ENCODE measurements around the gene TRAM2. TPM values are rescaled to one million over a fixed set of nuclear protein-coding genes. Genes with fewer than 3 reads are reported as not detected.

Gene TRAM2
- total RNA-seq, 1 experiment from 2014 or later, result 12.8 TPM

DNA sequence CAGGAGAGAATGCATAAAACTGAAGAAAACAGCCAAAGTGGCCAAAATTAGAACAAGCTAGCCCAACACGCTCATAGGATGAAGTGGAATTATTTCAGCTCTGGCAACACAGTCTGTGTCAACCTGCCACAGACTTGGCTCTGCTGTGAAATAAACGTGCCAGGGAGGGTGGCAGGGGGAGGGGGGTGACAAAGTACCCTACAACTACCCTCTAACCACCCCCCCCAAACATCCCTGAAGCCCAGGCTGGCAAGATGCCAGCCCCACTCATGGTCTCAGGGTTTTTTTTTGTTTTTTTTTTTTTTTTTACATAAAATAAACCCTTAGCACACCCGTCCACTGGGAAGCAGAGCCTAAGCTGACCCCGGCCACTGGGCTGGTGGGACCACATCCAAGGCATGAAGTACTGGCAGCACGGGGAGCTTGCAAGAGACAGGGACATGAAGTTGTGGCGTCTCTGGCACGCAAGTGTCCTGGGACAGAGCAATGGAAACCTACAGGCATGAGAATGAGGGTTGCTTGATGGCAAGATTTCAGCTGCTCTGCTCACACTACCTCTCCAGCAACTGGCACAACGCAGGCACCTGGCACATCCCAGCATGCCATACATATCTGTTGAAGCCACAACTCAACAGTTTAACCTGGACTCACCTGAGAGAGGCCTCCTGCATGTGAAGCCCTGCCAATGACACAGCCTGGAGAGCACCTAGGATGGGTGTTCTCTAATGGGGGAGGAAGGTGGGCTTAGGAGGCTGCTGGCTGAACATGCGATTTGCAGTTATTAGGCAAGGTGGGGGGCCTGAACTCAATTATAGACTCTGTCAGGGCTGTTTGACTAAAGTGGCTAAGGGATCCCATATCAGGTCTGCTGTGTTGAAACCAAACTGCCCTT lies 76.4 kb downstream of the TRAM2 start:
- Mint-ChIP-seq H3K9me3 (ENCODE audit: low read depth, unreplicated experiment) (no peaks in the 10 kb centered on the region), H3K4me1 (ENCODE audit: low read depth, unreplicated experiment) (peaks cover 33% of the 10 kb centered on the region), H3K4me3 (ENCODE audit: low read depth, unreplicated experiment) (no peak overlapping the region), H3K36me3 (ENCODE audit: insufficient read depth, unreplicated experiment) (peaks cover 14% of the 10 kb centered on the region), H3K27ac (ENCODE audit: unreplicated experiment) (no peak overlapping the region), H3K27me3 (ENCODE audit: unreplicated experiment) (no peaks in the 10 kb centered on the region)
- intact Hi-C loops (cut with micrococcal nuclease; ENCODE audit: unreplicated experiment), result loop anchor here (5.0 kb wide), 1 partner anchor 97 kb away; no protein-coding TSS in a partner anchor
- no peak for DNase-seq
- no TSS peak for BruUV-seq (replicated peaks)
- CTCF ChIA-PET, result interaction anchor here (0.7 kb wide), 1 partner anchor 110 kb away, joined by 3 read pairs; no protein-coding TSS in a partner anchor
- TF ChIP-seq, protein P1, sequence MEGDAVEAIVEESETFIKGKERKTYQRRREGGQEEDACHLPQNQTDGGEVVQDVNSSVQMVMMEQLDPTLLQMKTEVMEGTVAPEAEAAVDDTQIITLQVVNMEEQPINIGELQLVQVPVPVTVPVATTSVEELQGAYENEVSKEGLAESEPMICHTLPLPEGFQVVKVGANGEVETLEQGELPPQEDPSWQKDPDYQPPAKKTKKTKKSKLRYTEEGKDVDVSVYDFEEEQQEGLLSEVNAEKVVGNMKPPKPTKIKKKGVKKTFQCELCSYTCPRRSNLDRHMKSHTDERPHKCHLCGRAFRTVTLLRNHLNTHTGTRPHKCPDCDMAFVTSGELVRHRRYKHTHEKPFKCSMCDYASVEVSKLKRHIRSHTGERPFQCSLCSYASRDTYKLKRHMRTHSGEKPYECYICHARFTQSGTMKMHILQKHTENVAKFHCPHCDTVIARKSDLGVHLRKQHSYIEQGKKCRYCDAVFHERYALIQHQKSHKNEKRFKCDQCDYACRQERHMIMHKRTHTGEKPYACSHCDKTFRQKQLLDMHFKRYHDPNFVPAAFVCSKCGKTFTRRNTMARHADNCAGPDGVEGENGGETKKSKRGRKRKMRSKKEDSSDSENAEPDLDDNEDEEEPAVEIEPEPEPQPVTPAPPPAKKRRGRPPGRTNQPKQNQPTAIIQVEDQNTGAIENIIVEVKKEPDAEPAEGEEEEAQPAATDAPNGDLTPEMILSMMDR (IDR thresholded peaks at IDR 0.05; ENCODE audit: unreplicated experiment), result no peak

DNA sequence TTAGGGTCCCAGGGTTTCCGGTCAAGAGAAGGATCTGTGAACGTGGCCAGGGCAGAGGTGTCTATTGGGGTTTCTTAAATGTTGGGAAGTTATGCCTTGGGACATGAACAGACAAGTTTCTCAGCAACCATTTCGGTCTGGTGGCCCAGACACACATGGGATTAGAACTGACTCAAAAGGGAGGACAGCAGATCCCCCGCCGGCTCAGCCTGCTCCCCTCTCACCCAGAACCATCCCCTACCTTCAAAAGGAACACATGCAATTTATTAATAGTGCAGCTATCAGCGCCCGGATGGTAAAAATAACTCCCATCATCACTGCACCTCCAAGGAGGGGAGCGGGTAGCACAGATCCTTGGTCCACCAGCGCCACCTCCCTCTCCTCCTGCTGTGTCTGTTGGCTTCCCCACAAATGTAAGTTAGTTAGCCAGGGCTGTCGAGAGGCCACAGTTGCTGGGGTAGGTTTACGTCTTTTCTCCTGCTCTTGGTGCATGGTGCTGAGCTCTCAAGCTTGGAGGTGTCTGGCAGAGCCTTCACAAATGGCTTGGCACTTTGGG lies 77.1 kb downstream of the TRAM2 start:
- no peaks in the 10 kb centered on the region for H3K27me3 Mint-ChIP-seq (ENCODE audit: unreplicated experiment)

DNA sequence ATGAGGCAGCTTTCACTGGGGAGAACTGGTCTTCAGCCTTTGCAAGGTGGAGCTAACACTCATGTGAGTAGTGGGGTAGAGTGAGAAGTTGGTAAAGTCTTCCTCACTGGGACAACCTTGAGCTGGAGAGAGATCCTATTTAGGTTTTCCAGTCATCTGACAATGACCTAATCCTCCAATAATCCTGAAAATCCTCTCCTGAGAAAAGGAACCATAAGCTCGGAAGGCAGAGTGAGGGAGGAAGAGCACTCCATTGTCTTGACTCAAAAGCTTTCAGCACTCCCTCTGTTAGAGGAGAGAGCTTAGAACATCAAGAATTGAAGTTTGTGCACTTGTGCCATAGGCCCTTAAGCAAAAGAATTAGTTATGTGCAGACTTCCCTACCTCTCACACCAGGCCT lies 77.8 kb downstream of the TRAM2 start:
- H3K4me1 Mint-ChIP-seq (ENCODE audit: low read depth, unreplicated experiment), result peaks cover 19% of the 10 kb centered on the region
- no peak overlapping the region for H3K27ac Mint-ChIP-seq (ENCODE audit: unreplicated experiment)
- no TSS peak for BruUV-seq (replicated peaks)
- no peak overlapping the region for H3K4me3 Mint-ChIP-seq (ENCODE audit: low read depth, unreplicated experiment)
- DNase-seq, result no peak
- H3K36me3 Mint-ChIP-seq (ENCODE audit: insufficient read depth, unreplicated experiment), result peaks cover 6% of the 10 kb centered on the region
- no peaks in the 10 kb centered on the region for H3K27me3 Mint-ChIP-seq (ENCODE audit: unreplicated experiment)
- TF ChIP-seq, protein P1 (IDR thresholded peaks at IDR 0.05; ENCODE audit: unreplicated experiment), result no peak
- no peaks in the 10 kb centered on the region for H3K9me3 Mint-ChIP-seq (ENCODE audit: low read depth, unreplicated experiment)
- CTCF ChIA-PET, result no interaction called here
- intact Hi-C loops (cut with micrococcal nuclease; ENCODE audit: unreplicated experiment), result no loop called here

More for the DNA sequence above, 77.1 kb downstream of the TRAM2 start:
- no peak overlapping the region for H3K4me3 Mint-ChIP-seq (ENCODE audit: low read depth, unreplicated experiment)
- no peaks in the 10 kb centered on the region for H3K9me3 Mint-ChIP-seq (ENCODE audit: low read depth, unreplicated experiment)
- CTCF ChIA-PET, result interaction anchor here (0.7 kb wide), 1 partner anchor 110 kb away, joined by 3 read pairs; no protein-coding TSS in a partner anchor
- BruUV-seq (replicated peaks), result no TSS peak
- TF ChIP-seq, protein P1 (IDR thresholded peaks at IDR 0.05; ENCODE audit: unreplicated experiment), result no peak
- peaks cover 26% of the 10 kb centered on the region for H3K4me1 Mint-ChIP-seq (ENCODE audit: low read depth, unreplicated experiment)
- H3K36me3 Mint-ChIP-seq (ENCODE audit: insufficient read depth, unreplicated experiment), result peaks cover 14% of the 10 kb centered on the region
- intact Hi-C loops (cut with micrococcal nuclease; ENCODE audit: unreplicated experiment), result loop anchor here (5.0 kb wide), 1 partner anchor 98 kb away; no protein-coding TSS in a partner anchor
- no peak for DNase-seq
- H3K27ac Mint-ChIP-seq (ENCODE audit: unreplicated experiment), result no peak overlapping the region

DNA sequence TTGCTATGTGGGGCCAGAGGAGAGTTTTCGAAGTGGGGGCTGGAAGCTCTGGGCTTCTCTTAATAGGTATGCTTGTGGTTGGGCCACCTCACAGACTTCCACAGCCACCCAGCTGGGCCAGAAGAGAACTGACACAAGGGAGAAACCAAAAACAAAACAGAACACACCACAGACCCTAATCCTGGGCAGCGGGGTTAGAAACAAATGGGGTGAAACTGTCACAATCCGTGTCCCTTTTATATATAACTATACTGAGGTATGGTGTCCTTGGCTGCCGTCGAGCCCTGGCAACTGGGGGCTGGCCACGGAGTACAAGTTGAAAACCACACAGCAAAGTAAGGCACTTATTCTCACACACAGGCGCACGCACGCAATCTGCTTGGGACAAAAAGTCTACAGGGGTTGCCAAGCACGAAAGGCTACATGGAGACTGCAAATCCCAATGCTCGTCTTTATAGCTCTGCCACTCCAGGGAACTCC lies 78.3 kb downstream of the TRAM2 start:
- Mint-ChIP-seq H3K9me3 (ENCODE audit: low read depth, unreplicated experiment) (no peaks in the 10 kb centered on the region), H3K27ac (ENCODE audit: unreplicated experiment) (no peak overlapping the region)
- BruUV-seq (replicated peaks), result no TSS peak

More for the DNA sequence above, 78.3 kb downstream of the TRAM2 start:
- TF ChIP-seq, protein P1 (IDR thresholded peaks at IDR 0.05; ENCODE audit: unreplicated experiment), result no peak
- Mint-ChIP-seq H3K4me3 (ENCODE audit: low read depth, unreplicated experiment) (no peak overlapping the region), H3K36me3 (ENCODE audit: insufficient read depth, unreplicated experiment) (peaks cover 2% of the 10 kb centered on the region), H3K27me3 (ENCODE audit: unreplicated experiment) (no peaks in the 10 kb centered on the region), H3K4me1 (ENCODE audit: low read depth, unreplicated experiment) (peaks cover 14% of the 10 kb centered on the region)
- CTCF ChIA-PET, result no interaction called here
- no peak for DNase-seq
- intact Hi-C loops (cut with micrococcal nuclease; ENCODE audit: unreplicated experiment), result loop anchor here (1.0 kb wide), 1 partner anchor 40 kb away; no protein-coding TSS in a partner anchor

All from Calu3 (cell line).